Raji (cell line): ENCODE results near the gene DVL2.

Experiments
- POLR2A ChIP-seq: IDR thresholded peaks from 2 replicates; pipeline ENCODE4 v1.6.1; 2011; ENCODE audit warnings: low read depth, low read length, control low read depth; ENCODE audit not compliant: insufficient read depth

Gene DVL2

DNA sequence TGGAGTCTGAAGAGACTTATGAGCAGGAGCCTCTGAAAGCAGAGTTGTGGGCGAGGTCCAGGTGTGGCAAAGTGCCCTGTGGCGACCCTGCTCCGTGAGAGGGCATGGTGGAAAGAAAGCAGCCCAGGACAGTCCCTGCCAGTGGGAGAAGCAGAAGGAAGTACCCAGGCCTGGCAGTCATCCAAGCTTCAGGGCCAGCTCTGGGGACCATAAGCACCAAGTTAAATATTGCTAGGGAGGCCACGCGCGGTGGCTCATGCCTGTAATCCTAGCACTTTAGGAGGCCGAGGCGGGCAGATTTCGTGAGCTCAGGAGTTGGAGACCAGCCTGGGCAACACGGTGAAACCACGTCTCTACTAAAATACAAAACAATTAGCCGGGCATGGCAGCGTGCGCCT is 50.2 kb downstream of the DVL2 start:
- no peak for TF ChIP-seq POLR2A

DNA sequence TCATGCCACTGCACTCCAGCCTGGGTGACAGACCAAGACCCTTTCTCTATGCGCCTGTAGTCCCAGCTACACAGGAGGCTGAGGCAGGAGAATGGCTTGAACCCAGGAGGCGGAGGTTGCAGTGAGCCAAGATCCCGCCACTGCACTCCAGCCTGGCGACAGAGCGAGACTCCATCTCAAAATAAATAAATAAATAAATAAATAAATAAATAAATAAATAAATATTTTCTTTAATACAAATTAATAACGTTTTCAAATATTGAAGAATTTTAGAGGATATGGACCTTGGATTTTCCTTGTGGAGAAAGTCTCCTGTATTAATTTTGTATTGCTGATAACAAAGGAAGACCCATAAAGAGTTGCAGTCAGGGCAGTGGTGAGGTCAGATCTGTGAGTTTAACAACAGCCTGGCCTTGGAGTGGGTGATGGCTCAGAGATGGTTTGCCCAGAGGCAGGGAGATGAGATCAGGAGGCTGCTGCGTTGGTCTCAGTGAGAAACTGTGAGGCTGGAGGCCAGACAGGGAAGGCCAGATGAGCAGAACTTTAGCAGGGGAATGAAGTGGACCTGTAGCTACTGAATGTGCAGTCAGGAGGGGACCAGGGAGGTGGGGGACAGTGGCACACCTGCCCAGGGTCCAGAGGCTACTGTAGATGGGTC is 50.8 kb downstream of the DVL2 start:
- TF ChIP-seq POLR2A = no peak

DNA sequence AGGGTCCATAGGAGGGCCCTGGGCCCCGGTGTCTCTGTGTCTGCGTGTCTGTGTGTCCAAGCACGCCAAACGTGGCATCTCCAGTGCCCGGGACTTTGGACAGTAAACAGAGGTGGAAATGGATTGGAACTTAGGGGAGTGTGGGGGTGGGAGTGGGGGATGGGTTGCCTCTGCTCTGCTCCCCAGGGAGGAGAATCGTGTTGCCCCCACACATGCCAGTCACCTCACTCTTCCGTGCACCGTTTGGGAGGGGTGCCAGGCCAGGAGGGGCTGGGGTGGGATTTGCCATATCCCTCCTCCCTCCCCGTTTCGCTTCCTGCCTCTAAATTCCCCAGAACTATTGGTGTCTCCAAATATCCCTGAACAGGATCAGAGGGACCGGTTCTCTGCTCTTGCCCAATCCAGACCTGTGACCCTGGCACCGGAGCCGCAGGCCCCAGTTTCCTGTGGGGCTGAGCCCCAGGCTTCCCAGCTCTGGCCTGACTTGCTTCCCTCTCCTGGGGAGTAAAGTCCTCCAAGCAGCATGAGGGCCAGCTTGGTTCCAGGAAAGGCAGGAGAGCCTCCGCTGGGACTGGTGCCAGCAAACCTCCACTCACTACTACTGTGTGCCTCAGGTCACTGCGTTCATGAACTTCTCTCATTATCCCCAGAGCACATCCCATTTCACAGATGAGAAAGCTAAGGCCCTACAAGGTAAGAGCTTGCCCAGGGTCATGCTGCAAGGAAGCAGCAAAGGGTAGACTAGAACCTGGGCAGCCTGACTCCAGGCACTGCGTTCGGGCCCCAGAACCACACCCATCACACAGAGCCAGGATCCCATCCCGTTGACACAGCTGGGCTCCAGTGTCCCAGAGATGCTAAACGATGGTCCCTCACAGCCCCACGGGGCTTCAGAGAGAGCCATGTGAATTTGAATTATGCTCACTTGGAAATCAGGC is 54.7 kb downstream of the DVL2 start, which contains the start of gene ASGR1:
Gene ASGR1 (minus strand): TSS at position 54 of the 938 bp plus-strand sequence. CDS start 807 bp downstream, outside the sequence.
- TF ChIP-seq POLR2A = no peak

DNA sequence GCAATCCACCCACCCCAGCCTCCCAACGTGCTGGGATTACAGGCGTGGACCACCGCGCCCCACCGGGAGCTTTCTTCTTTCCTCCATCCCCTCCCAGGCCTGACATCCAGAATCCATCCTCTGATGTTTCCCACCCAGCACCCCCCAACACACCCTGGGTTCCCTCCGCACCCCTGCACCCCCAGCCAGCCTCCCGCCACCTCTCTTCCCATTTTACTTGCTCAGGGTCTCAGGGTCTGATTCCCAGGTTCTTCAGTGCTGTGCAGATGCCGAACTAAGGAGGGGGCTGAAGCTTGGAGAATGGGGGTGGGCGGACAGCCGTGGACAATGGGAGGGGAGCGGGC is 55.4 kb downstream of the DVL2 start:
- TF ChIP-seq POLR2A = no peak

DNA sequence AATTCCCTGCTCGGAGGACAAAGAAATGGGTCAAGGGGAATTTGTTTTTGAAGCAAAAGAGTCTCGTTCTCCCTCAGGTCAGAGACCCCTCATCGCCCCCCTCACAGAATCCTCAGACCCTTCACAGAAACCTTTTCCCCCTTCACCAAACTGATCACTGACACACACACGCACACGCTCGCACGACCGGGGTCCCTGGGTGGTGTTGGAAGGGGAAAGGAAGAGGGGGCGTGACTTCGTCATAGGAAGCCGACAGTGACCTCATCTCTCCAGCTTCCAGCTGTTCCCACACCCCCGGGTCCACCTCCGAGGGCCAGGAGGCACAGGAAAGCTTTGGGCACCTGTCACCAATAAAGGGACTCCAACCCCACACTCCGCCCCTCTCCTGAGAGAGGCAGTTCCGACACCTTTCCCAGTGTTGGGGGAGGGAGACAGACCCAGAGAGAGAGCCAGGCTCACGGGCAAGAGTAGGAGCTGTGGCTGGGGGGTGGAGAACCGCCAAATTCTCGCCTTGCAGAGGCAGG is 56.3 kb downstream of the DVL2 start:
- TF ChIP-seq POLR2A = no peak

DNA sequence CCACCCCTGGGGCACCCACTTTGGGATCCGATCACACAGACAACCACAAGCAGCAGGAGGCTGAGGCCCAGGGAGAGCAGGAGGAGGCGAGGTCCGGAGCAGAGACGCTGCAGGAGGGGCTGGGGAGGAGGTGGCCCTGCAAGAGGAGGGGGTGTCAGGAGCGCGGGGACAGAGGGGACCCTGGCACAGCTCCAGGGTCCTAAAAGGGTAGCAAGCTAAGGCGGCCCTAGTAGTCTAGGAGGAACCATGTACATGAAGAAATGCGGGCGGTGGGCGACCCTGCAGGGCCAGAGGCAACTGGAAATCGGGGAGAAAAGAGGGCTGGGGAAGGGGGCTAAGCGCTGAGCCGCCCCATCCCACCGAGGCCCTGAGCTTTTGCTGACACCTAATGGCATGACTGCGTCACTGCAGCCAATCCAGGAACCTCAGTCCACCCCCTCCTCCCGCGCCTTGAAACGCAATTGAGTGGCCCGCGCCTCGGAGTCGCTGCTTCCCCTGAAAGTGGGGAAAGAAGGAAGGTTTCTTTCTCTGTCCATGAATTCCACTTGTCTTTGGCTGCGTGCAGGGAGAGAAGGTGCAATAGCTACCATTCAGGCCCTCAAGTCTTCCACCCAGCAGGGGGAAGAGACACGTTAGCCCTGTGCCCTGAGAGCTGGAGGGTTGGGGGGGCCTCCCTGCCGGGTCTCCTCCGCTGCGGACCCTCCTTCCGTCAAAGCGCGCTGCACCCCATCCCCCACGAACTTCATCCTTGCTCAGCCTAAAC is 56.9 kb downstream of the DVL2 start:
- TF ChIP-seq POLR2A = no peak

DNA sequence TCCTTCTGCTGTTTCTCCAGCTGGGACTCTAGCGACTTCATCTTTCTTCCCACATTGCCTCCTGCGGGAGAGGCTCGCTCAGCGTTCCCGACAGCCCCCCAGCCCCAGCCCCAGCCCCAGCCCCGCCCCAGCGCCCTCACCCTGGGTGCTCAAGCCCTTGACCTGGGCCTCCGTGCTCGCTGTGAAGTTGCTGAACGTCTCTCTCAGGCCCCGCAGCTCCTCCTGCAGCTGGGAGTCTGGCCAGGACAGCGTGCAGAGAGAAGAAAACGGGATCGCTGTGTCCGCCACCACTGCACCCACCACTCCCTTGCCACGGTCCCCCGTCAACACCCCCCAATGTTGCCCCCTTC is 57.5 kb downstream of the DVL2 start:
- TF ChIP-seq POLR2A = no peak

DNA sequence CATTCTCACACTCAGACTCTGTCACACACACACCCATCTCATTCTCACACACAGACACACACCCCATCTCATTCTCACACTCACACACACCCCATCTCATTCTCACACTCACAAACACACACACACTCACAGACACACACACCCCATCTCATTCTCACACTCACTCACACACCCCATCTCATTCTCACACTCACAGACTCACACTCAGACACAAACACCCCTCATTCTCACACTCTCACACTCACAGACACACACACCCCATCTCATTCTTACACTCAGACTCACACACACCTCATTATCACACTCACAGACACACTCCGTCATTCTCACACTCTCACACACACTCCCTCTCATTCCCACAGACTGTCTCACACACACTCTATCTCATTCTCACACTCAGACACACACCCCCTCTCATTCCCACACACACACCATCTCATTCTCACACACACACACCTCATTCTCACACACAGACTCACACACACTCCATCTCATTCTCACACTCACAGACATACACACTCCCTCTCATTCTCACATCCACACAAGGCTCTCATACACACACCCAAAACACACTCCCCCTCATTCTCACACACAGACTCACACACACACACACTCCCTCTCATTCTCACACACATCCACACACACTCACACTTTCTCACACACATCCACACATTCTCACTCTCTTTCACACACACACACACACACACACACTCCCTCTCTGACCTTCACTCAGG is 58.0 kb downstream of the DVL2 start:
- no peak for TF ChIP-seq POLR2A
